ENCODE data around the gene RCAN2. TPM values are rescaled to one million over a fixed set of nuclear protein-coding genes. Genes with fewer than 3 reads are reported as not detected.
"Not testable (repeated sequence)": the region's sequence is repeated elsewhere in the genome, so short reads cannot be mapped to it uniquely, and the experiment has no call there.

RCAN2 gene
- total RNA-seq, 1 experiment from 2014 or later, result not detected

GRCh38 chr6:46405620-46406180 is 85.5 kb downstream of the RCAN2 start:
- in situ Hi-C loops (cut with HindIII; ENCODE audit: low sequenced_read_pairs); DNase-seq (ENCODE audit: low spot score): not testable (repeated sequence)

GRCh38 chr6:46400898-46401297 is 90.4 kb downstream of the RCAN2 start:
- DNase-seq (ENCODE audit: low spot score), result no peak
- in situ Hi-C loops (cut with HindIII; ENCODE audit: low sequenced_read_pairs), result no loop called here

DNA sequence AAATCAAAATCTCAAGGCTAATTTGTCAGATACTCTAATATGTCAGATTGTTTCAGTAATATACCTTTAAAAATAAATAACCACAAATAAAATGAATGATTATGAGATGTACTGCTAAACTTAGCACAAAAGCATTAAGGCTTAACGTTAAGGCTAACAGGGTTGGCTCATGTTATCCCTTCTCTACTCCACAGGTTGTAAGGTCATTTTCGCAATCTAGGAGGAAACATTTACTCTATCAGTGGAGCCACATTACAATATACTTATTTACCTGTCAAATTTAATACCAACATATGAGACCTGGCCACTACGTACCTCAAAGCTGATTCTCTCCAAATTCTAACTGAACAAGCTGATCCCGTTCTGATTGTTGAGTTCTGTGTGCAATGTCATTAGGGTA is 95.7 kb downstream of the RCAN2 start:
- DNase-seq (ENCODE audit: low spot score), result no peak
- in situ Hi-C loops (cut with HindIII; ENCODE audit: low sequenced_read_pairs), result no loop called here

DNA sequence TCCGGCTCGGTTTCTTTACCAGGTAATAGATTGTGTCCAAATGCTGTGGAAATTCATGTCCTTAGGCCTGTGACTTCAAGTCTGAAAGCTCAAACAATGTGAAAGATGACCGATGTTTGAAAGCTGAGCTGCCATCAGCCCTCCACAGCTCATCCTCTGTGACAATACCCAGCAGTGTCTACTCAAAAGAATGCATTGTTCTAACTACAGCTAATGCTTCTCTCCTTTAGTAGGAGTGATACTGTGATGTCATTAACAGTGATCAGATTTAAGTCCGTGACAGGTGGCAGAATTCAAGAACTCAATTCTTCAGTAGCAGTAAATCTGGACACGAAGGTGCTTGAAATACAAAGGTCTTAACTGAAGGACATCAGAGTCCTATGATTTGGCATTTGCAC is 97.3 kb downstream of the RCAN2 start:
- no peak for DNase-seq (ENCODE audit: low spot score)
- in situ Hi-C loops (cut with HindIII; ENCODE audit: low sequenced_read_pairs), result no loop called here

GRCh38 chr6:46393161-46393939 is 97.9 kb downstream of the RCAN2 start:
- in situ Hi-C loops (cut with HindIII; ENCODE audit: low sequenced_read_pairs), result no loop called here

DNA sequence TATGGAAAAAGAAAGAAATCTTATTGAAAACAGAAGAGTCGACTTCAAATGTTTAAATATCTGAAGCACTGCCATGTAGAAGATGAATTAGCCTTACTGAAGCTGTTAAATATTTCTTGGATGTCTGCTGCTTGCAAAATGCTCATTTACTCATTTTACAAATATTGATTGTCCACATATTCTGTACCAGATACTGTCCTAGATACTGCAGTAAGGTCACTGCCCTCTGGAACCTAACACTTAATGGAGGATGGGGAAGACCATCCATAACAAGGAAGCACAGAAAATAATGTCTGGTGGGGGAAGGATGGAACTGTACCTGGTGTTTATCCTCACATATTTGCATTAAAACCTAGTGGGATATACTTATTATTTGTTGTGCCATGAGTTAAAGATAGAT is 99.0 kb downstream of the RCAN2 start:
- in situ Hi-C loops (cut with HindIII; ENCODE audit: low sequenced_read_pairs), result no loop called here

More at GRCh38 chr6:46393161-46393939, 97.9 kb downstream of the RCAN2 start:
- DNase-seq (ENCODE audit: low spot score), result no peak

DNA sequence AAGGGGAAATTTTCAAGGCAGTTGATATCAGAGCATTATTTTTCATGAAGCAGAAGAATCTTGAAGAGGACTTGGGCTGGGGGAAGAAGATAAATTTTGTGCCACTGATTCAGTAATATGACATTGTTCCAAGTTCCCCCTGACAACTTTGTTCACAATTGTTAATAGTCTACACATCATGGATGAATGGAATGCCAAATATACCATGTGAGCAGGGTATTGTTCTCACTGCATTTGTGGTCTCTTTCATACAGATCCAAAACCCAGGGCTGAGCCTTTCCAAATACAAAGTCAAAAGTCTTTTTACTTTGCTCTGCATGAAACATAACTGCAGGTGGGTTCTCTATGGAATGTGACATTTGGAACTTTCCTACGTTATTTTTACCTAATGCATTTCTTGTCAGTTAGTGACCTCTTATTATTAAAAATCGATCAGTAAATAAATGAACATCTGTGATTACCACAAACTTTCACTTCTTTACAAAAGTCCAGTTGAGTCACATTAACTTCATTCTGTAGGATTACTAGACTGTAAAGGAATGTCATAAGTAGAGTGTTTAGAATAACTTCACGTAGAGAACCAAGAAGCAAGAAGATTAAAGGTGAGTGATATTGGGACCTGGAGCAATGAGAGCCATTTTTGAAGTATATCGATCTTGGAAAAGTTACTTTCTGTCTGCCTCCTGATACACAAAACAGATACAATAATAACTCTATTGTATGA is 100.9 kb downstream of the RCAN2 start:
- in situ Hi-C loops (cut with HindIII; ENCODE audit: low sequenced_read_pairs), result no loop called here
- no peak for DNase-seq (ENCODE audit: low spot score)

More for the DNA sequence above, 99.0 kb downstream of the RCAN2 start:
- DNase-seq (ENCODE audit: low spot score), result no peak

- DNase-seq (ENCODE audit: low spot score); in situ Hi-C loops (cut with HindIII; ENCODE audit: low sequenced_read_pairs): not testable (repeated sequence)
Observed at GRCh38 chr6:46387728-46388127, 103.5 kb downstream of the RCAN2 start.

DNA sequence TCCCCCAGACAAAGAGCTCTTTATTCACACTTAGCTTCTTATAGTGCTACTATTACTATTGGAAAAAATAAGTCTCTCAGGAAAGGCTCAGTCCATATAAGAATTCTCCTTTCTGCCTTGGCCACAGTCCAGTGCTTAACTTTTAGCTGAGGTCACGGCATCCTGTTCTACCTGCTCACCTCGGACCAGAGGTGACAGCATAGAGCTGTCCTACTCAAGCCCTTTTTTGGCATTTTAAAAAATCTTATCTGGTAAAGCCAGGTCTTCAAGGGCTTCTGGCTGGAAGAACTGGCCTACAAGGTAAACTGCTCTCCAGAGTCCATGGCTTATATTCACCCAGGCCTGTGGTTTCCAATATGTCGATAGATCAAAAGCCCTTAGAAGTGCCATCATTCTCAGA is 109.7 kb downstream of the RCAN2 start:
- DNase-seq (ENCODE audit: low spot score), result no peak
- in situ Hi-C loops (cut with HindIII; ENCODE audit: low sequenced_read_pairs), result no loop called here

DNA sequence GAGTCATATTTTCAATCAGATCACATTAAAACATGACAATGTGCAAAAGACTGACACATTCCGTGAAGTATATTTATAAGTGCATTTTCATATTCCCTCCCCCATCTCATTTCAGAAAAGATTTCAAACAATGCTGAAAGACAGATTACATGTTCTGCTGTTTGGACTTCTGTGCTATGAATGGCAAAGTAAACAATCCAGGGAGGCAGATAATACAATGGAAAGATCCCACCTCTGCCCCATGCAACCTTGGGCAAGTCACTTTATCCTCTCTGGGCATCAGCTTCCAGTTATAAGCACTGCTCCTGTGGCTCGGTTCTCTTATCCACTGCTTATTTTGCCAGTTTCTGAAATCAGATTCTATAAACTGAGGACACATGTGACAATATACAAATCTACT is 110.2 kb downstream of the RCAN2 start:
- DNase-seq (ENCODE audit: low spot score), result no peak
- in situ Hi-C loops (cut with HindIII; ENCODE audit: low sequenced_read_pairs), result no loop called here

DNA sequence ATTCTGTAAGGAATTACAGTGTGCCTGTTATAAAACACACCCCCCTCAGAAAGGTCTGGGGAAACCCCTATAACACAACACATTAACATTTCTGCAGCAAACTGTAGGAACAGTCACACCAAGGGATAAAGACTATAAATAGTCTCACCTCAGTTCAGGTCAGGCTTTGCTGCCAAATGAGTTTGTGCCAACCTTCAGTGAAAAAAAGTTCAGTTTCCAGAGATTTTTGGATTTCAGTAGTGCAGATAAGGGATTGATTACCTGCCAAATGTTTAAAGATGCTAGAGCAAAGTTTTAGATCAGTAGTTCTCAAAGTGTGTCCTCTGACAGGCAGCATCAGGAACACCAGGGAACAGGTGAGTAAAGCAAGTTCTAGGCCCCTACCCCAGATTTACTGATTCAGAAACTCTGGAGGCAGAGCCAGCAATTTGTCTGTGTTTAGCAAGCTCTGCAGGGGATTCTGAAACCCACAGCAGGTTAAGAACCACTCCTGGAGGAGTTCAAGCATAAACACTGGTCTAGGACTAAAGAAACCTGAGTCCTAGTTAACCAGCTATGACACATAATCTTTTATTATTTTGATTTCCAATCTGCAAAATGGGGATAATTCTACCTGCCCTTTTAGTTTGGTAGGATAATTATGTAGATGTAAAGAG is 111.0 kb downstream of the RCAN2 start:
- DNase-seq (ENCODE audit: low spot score), result peak; percentile 39
- in situ Hi-C loops (cut with HindIII; ENCODE audit: low sequenced_read_pairs), result no loop called here

GRCh38 chr6:46378882-46379416 is 112.3 kb downstream of the RCAN2 start:
- DNase-seq (ENCODE audit: low spot score), result no peak
- in situ Hi-C loops (cut with HindIII; ENCODE audit: low sequenced_read_pairs), result no loop called here

- no peak for DNase-seq (ENCODE audit: low spot score)
- in situ Hi-C loops (cut with HindIII; ENCODE audit: low sequenced_read_pairs), result no loop called here
Observed at GRCh38 chr6:46378161-46378881, 112.9 kb downstream of the RCAN2 start.

- no peak for DNase-seq (ENCODE audit: low spot score)
- in situ Hi-C loops (cut with HindIII; ENCODE audit: low sequenced_read_pairs), result no loop called here
Observed at GRCh38 chr6:46377209-46377608, 114.0 kb downstream of the RCAN2 start.

DNA sequence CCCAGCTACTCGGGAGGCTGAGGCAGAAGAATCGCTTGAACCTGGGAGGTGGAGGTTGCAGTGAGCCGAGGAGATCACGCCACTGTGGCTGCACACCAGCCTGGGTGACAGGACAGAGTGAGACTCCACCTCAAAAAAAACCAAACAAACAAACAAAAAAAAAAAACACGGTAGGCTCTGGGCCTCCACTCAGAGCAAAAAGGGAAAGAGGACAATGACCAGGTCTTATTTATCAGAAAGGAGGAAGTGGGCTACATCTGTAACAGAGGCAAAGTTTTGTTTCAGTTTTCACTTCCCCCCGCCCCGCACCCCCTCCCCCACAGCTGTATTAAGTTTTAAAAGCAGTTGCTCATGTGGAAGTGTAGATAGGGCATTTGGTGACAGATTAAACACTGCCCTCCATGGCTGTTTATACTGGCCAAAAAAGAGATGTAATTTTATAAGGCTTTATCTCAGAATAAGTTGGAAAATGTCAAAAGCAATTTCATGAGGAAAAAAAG is 114.6 kb downstream of the RCAN2 start:
- in situ Hi-C loops (cut with HindIII; ENCODE audit: low sequenced_read_pairs), result no loop called here
- DNase-seq (ENCODE audit: low spot score), result no peak

DNA sequence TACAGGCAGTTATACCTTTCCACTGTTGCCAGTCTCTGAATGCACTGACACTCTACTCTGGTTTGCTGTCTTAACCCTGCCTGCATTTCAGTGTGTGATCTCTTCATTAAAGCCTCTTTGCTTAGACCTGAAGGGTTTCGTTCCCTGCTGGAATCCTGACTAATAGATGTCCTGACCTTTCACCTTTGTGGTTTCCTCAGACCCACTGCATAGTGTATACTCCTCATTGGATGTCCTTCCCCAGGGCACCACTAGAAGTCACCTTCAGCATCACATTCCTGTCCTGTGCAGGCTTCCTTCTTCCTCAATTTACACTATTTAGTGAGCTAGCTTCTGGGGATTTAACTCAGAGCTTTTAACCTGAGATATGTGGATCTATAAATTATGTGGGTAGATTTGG is 120.6 kb downstream of the RCAN2 start:
- in situ Hi-C loops (cut with HindIII; ENCODE audit: low sequenced_read_pairs), result no loop called here
- DNase-seq (ENCODE audit: low spot score), result no peak

DNA sequence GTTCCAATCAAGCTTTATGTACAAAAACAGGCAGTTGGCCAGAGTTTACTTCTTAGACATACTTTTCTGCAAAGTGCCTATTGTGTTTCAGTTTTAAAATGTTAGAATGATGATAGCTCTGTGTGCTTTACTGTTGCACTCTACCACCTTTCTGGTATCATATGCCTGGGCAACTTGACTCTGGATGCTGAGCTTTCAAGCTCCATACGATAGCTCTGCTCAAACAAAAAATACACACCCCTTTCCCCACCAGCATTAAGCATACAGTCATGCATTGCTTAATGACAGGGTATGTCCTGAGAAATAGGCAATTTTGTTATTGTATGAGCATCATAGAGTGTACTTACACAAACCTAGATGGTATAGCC is 123.1 kb downstream of the RCAN2 start:
- in situ Hi-C loops (cut with HindIII; ENCODE audit: low sequenced_read_pairs), result no loop called here
- no peak for DNase-seq (ENCODE audit: low spot score)

DNA sequence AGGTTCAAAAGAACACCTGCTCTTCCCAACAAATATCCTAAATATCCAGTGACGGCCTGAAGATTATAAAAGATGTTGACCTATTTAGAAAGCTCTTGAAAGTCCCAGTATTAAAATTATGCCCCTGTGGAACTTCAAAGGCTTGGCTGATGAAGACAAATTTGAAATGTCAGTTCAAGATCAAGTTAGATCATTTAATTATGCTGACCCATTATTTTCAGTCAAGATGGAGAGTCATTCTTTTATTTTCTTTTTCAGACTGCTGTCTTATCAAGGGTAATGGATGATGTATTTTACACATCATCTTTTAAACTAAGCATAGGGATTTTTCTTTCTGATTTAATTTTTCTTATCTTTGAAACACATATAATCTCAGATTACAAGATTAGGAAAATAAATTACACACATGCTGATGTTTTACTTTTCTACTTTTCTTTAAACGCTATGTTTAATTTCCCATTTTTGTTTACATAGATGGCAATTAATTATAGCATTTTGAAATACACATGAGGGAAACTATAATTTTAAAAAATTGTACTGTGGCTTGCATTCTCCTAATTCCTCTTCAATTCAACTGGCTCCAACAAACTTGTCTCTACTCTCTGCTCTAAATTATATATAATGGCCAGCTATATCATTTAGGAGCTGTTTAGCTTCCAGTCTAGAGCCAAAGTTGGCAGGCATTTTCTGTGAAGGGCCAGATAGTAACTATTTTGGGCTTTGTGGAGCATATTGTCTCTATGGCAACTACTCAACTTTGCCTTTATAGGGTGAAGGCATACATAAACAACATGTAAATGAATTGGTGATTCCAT is 123.7 kb downstream of the RCAN2 start:
- in situ Hi-C loops (cut with HindIII; ENCODE audit: low sequenced_read_pairs), result no loop called here
- peak; percentile 31 for DNase-seq (ENCODE audit: low spot score)
